Left ventricle myocardium inferior (tissue), 1 donor: ENCODE measurements around the gene FLOT2. TPM values are rescaled to one million over a fixed set of nuclear protein-coding genes. Genes with fewer than 3 reads are reported as not detected.

ENCODE experiments used
- DNase-seq: peaks from one replicate; pipeline ENCODE4 v3.0.0-alpha.2; 2020
- H3K27ac ChIP-seq: fragments of 200-600 bp; replicated peaks from 2 replicates; pipeline ENCODE4 v1.8.0; 2021
- H3K27me3 ChIP-seq: fragments of 200-600 bp; 2 replicates; pipeline ENCODE4 v1.8.0; 2021; ENCODE audit warnings: low read depth
- H3K36me3 ChIP-seq: fragments of 200-600 bp; 2 replicates; pipeline ENCODE4 v1.8.0; 2021
- H3K4me1 ChIP-seq: fragments of 200-600 bp; 2 replicates; pipeline ENCODE4 v1.8.0; 2021
- H3K4me3 ChIP-seq: fragments of 200-600 bp; 2 replicates; pipeline ENCODE4 v1.8.0; 2021; ENCODE audit warnings: mild to moderate bottlenecking, moderate library complexity
- H3K9me3 ChIP-seq: fragments of 200-600 bp; replicated peaks from 2 replicates; pipeline ENCODE4 v1.8.0; 2021
- intact Hi-C: fragments of 100-400 bp; cut with micrococcal nuclease; formaldehyde crosslinking; loops from one replicate; pipeline ENCODE4 v1.11.0; 2022
- total RNA-seq: library from RNA; stranded (reverse); fragmentation: NEBNext Ultra II Directional; extraction: Animal tissue kit (Norgen Biotek cat#: 25700); gene quantifications from one replicate; pipeline ENCODE4 v1.2.1, GENCODE V29; 2021
- TF ChIP-seq, protein P1 (sequence below): fragments of 200-600 bp; IDR thresholded peaks from 2 replicates; pipeline ENCODE4 v1.8.0; 2021; ENCODE audit warnings: antibody characterized with exemption, mild to moderate bottlenecking, borderline replicate concordance
- donor health status: DM: no; HTN: yes; CAD: no; lungs with severe emphysema.

FLOT2 gene
- total RNA-seq, 1 donor from 2014 or later: 84.2 TPM

DNA sequence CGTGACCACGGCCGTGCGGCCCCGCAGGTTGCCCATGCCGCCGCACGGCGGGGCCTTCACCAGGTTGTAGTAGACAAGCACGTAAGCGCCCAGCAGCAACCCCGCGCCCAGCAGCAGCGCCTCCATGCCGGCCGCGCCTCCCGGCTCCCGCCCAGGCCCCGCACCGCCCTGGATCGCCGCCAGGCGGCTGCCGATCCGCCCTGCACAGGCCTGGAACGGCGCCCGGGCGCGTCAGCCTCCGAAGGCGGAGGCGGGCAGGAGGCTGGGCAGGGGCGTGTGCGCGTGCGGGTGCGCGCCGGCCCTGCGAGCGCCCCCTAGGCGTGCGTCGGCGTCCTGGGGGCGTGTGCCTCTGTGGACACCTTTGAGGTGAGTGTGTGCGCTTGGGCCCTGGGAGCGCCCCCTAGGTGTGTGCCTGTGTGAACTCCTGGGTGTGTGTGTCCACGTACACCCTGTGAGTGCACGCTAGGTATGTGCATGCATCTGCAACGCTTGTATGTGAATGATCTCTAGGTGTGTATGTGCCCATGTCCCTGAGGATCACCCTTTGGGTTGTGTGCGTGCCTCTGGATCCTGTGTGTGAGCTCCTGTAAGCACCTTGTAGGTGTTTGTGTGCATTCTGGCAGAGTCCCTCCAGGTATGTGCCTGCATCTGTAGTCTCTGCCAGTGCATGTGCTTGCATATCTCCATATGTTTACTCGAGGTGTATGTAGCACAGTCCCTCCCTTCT lies 5.4 kb upstream of the FLOT2 start, which contains the start of gene DHRS13:
Gene DHRS13, minus strand, starts transcription at position 261 of the 727 bp plus-strand sequence. Its CDS starts 135 bp downstream, at position 126.
- Histone ChIP-seq H3K27ac (peak within 1 kb of the TSS; percentile 85), H3K27me3 (no peaks in the 10 kb centered on the region), H3K4me1 (peaks cover 51% of the 10 kb centered on the region), H3K4me3 (peak within 1 kb of the TSS; percentile 83), H3K36me3 (peaks cover 26% of the 10 kb centered on the region), H3K9me3 (no peaks in the 10 kb centered on the region)
- peak; percentile 90 for DNase-seq
- intact Hi-C loops: no loop called here
- TF ChIP-seq, protein P1, sequence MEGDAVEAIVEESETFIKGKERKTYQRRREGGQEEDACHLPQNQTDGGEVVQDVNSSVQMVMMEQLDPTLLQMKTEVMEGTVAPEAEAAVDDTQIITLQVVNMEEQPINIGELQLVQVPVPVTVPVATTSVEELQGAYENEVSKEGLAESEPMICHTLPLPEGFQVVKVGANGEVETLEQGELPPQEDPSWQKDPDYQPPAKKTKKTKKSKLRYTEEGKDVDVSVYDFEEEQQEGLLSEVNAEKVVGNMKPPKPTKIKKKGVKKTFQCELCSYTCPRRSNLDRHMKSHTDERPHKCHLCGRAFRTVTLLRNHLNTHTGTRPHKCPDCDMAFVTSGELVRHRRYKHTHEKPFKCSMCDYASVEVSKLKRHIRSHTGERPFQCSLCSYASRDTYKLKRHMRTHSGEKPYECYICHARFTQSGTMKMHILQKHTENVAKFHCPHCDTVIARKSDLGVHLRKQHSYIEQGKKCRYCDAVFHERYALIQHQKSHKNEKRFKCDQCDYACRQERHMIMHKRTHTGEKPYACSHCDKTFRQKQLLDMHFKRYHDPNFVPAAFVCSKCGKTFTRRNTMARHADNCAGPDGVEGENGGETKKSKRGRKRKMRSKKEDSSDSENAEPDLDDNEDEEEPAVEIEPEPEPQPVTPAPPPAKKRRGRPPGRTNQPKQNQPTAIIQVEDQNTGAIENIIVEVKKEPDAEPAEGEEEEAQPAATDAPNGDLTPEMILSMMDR: peak; percentile 91

DNA sequence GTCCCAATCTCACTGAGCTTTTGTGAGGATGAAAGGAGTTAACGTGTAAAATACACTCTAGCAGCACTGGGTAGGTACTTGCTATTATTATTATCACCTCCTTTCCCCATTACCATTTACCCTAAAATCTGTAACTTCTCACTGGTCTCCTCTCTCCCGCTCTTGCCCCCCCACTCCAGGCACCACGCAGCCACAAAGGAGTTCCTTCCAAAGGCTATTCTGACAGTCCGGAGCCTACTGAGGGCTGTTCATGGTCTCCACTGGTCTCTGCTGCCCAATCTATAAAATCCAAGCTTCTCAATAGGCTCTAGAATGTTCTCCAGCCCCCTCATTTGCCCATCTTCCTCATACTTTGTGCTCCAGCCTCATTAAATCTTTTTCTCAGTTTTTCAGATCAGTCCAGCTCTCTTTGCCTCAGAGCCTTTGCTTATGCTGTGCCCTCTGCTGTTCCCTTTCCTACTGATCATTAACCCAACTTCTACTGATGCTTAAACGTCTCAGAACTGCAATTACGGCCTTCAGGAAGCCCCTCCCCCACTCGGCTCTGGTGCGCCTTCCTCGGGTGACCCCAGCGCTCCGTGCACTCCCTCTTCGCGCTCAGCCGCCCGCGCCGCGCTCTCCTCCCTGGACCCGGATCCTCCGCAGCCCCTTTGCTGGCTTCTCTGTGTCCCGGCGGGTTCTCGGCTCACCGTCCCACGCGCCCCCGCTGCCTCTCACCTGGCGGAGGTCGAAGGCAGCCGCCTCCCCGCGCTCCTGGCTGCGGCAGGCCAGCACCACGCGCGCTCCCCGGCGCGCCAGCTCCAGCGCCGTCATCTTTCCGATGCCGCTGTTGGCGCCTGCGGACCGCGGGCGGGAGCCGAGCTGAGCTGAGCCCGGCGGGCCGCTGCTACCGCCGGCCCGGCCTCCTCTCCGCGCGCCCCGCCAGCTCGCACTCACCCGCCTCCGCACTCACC lies 4.6 kb upstream of the FLOT2 start:
- no peaks in the 10 kb centered on the region for H3K27me3 ChIP-seq
- H3K4me1 ChIP-seq: peaks cover 51% of the 10 kb centered on the region
- peak overlapping the region; percentile 83 for H3K4me3 ChIP-seq
- H3K36me3 ChIP-seq: peaks cover 17% of the 10 kb centered on the region
- H3K9me3 ChIP-seq: no peaks in the 10 kb centered on the region
- TF ChIP-seq, protein P1: no peak
- intact Hi-C loops: no loop called here
- peak overlapping the region; percentile 85 for H3K27ac ChIP-seq
- peak; percentile 48 for DNase-seq

DNA sequence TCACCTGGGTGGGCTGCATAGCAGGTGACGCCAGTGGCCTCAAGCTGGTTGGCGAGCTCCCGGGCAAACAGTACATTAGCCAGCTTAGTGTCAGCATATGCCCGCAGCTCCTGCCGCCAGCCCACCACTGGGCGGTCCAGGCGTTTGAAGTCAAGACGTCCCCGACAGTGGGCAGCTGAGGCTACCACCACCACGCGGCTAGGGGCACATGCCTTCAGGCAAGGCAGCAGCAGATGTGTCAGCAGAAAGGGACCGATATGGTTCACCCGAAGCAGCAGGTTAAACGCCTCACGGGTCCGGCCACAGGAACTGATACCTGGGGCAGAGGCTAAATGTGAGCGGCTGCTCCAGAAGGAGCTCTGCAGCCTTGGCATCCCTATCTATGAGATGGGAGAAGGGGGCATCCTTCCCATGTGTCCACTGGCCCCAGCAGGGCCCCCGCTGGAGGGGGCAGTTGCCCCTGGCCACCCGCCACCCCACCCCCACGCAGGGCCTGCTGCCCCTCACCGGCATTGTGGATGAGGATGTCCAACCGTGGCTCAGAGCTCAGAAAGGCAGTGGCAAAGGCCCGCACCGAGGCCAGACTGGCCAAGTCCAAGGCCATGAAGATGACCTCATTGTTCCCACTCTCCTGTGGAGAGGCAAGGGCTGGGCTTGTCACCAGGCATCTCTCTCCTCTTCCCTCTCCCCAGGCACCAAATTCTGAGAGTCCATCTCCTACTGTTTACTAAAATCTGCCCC lies 3.6 kb upstream of the FLOT2 start:
- peaks cover 7% of the 10 kb centered on the region for H3K36me3 ChIP-seq
- H3K27me3 ChIP-seq: no peaks in the 10 kb centered on the region
- TF ChIP-seq, protein P1: no peak
- no peaks in the 10 kb centered on the region for H3K9me3 ChIP-seq
- intact Hi-C loops: no loop called here
- H3K4me3 ChIP-seq: no peak overlapping the region
- peaks cover 52% of the 10 kb centered on the region for H3K4me1 ChIP-seq
- no peak overlapping the region for H3K27ac ChIP-seq
- DNase-seq: no peak

DNA sequence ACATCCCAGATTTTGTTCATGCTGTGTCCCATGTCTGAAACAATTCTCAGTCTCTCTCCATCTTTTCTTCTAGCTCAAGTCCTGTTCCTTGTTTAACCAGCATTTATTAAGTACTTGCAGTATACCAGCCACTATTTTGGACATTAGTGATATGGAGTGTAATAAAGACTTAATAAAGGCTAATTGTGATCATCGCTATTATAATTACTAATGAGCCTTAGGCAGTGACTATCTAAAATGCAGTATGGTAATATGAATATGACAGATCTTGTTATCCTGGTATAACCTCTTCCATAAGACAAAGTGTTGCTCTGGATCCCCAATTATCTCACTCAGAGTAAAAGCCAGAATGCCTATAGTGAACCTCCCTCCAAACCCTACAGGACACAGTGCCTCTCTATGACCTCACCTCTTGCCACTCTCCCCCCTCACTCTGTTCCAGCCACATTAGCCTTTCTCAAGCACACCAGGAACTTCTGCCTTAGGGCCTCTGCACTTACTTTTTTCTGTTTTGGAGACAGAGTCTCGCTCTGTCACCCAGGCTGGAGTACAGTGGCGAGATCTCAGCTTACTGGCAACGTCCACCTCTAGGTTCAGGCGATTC lies 1.8 kb upstream of the FLOT2 start:
- no peaks in the 10 kb centered on the region for H3K36me3 ChIP-seq
- intact Hi-C loops: no loop called here
- peaks cover 58% of the 10 kb centered on the region for H3K4me1 ChIP-seq
- DNase-seq: no peak
- TF ChIP-seq, protein P1: no peak
- no peaks in the 10 kb centered on the region for H3K9me3 ChIP-seq
- H3K27me3 ChIP-seq: no peaks in the 10 kb centered on the region
- no peak overlapping the region for H3K4me3 ChIP-seq
- H3K27ac ChIP-seq: no peak overlapping the region
